B cell (primary cell): ENCODE results near the gene TMEM163. TPM values are rescaled to one million over a fixed set of nuclear protein-coding genes. Genes with fewer than 3 reads are reported as not detected.

Source experiments
- ATAC-seq: fragments of 200-7000 bp; cut with Tn5 transposase; one replicate; pipeline ENCODE4 v1.10.0; 2021; ENCODE audit warnings: low read depth, mild to moderate bottlenecking, moderate number of reproducible peaks, moderate library complexity
- CTCF ChIA-PET: fragments of 350-600 bp; sonication (Branson Sonifier 250); formaldehyde crosslinking; loops from one replicate; lab custom pipeline; 2021; ENCODE audit warnings: antibody characterized with exemption, inconsistent platforms; lab: Charles Lee
- POLR2A ChIA-PET: fragments of 350-600 bp; sonication (Branson Sonifier 250); formaldehyde crosslinking; loops from one replicate; lab custom pipeline; 2021; ENCODE audit warnings: antibody characterized with exemption; lab: Charles Lee
- DNase-seq: peaks from one replicate; pipeline ENCODE4 v3.0.0; 2013
- H2AFZ ChIP-seq: 2 replicates; pipeline ENCODE4 v1.6.1; 2012; ENCODE audit warnings: mild to moderate bottlenecking, low read depth, low read length; ENCODE audit not compliant: insufficient read depth, poor library complexity, severe bottlenecking
- H3K27ac ChIP-seq, 2 donors: 1 replicate in 1 of 2; 2 replicates in 1 of 2; pipeline ENCODE4 v1.5.1; 2012 to 2013; ENCODE audit warnings: low read length in 2 of 2, mild to moderate bottlenecking in 2 of 2, moderate library complexity in 1 of 2
- H3K27me3 ChIP-seq, 4 experiments: fragments of 200-600 bp in 1 of 4; sonication (generic) in 1 of 4; replicated peaks in 1 of 4; 1 replicate in 2 of 4; 2 replicates in 2 of 4; pipeline versions ENCODE4 v1.6.1 to v1.7.0; 2013 to 2016; ENCODE audit warnings: low read length in 3 of 4, mild to moderate bottlenecking in 2 of 4, mixed read lengths in 1 of 4, moderate library complexity in 1 of 4; ENCODE audit not compliant: insufficient read depth in 4 of 4, control insufficient read depth in 3 of 4; ENCODE audit errors: control extremely low read depth in 1 of 4
- H3K36me3 ChIP-seq, 2 experiments: replicated peaks in 1 of 2; 1 replicate in 1 of 2; 2 replicates in 1 of 2; pipeline versions ENCODE4 v1.6.1 to v1.7.1; 2013; ENCODE audit warnings: low read length in 1 of 2; ENCODE audit not compliant: insufficient read depth in 2 of 2, control insufficient read depth in 1 of 2; ENCODE audit errors: control extremely low read depth in 1 of 2, extremely low read depth in 1 of 2
- H3K4me1 ChIP-seq, 2 donors: fragments of 200-600 bp in 1 of 2; sonication (generic) in 1 of 2; 1 replicate in 1 of 2; 2 replicates in 1 of 2; pipeline versions ENCODE4 v1.5.1 to v1.6.1; 2013 to 2017; ENCODE audit warnings: low read length in 2 of 2; ENCODE audit not compliant: control insufficient read depth in 2 of 2, insufficient read depth in 2 of 2
- H3K4me2 ChIP-seq: replicated peaks from 2 replicates; pipeline ENCODE3; 2012; ENCODE audit warnings: mild to moderate bottlenecking, low read depth, low read length; ENCODE audit not compliant: poor library complexity, severe bottlenecking
- H3K4me3 ChIP-seq, 5 experiments: fragments of 200-600 bp in 1 of 5; sonication (generic) in 1 of 5; 1 replicate in 3 of 5; 2 replicates in 2 of 5; pipeline versions ENCODE4 v1.5.1 to v1.7.0; 2011 to 2016; ENCODE audit warnings: low read length in 4 of 5, mild to moderate bottlenecking in 4 of 5, low read depth in 2 of 5, control low read depth in 1 of 5, moderate library complexity in 1 of 5; ENCODE audit not compliant: insufficient read depth in 1 of 5; ENCODE audit errors: control extremely low read depth in 1 of 5, extremely low read depth in 1 of 5
- H3K79me2 ChIP-seq: fragments of 200-600 bp; sonication (generic); one replicate; pipeline ENCODE4 v1.6.0; 2016; ENCODE audit warnings: low read length; ENCODE audit not compliant: control insufficient read depth, insufficient read depth
- H3K9ac ChIP-seq: fragments of 200-600 bp; sonication (generic); 2 replicates; pipeline ENCODE4 v1.6.1; 2017; ENCODE audit warnings: mild to moderate bottlenecking, low read length, moderate library complexity
- H3K9me3 ChIP-seq, 3 donors: one replicate each; pipeline versions ENCODE4 v1.6.1 to v1.7.1; 2013; ENCODE audit warnings: low read length in 2 of 3; ENCODE audit not compliant: control insufficient read depth in 2 of 3, insufficient read depth in 1 of 3; ENCODE audit errors: control extremely low read depth in 1 of 3
- H4K20me1 ChIP-seq: 2 replicates; pipeline ENCODE4 v1.6.0; 2012; ENCODE audit warnings: mild to moderate bottlenecking, low read length; ENCODE audit not compliant: insufficient read depth, control insufficient read depth, poor library complexity, severe bottlenecking
- H3K27ac Mint-ChIP-seq: one replicate; pipeline ENCODE4 v1.8.0; 2021; ENCODE audit warnings: mixed read lengths
- H3K27me3 Mint-ChIP-seq: one replicate; pipeline ENCODE4 v1.8.0; 2021; ENCODE audit warnings: mixed read lengths
- H3K4me1 Mint-ChIP-seq: one replicate; pipeline ENCODE4 v1.8.0; 2021; ENCODE audit warnings: mixed read lengths
- H3K4me3 Mint-ChIP-seq: one replicate; pipeline ENCODE4 v1.8.0; 2021; ENCODE audit warnings: mixed read lengths
- H3K9me3 Mint-ChIP-seq: one replicate; pipeline ENCODE4 v1.8.0; 2022; ENCODE audit warnings: mixed read lengths; ENCODE audit not compliant: insufficient read depth
- CTCF ChIP-seq: fragments of 200-600 bp; IDR thresholded peaks from one replicate; pipeline ENCODE4 v1.8.0; 2022; ENCODE audit warnings: antibody characterized with exemption, mild to moderate bottlenecking
- EZH2 ChIP-seq: IDR thresholded peaks from 2 replicates; pipeline ENCODE4 v1.6.1; 2012; ENCODE audit warnings: borderline replicate concordance, low read depth, mild to moderate bottlenecking, moderate library complexity, low read length; ENCODE audit not compliant: insufficient read depth, poor library complexity, severe bottlenecking
- WGBS: methylation state at CpG from one replicate; pipeline ENCODE4 v1.1.5; 2013; ENCODE audit warnings: missing lambda C conversion rate; ENCODE audit not compliant: insufficient coverage; 5-methylcytosine and 5-hydroxymethylcytosine counted together
- intact Hi-C: fragments of 100-400 bp; cut with micrococcal nuclease; formaldehyde crosslinking; loops from one replicate; pipeline ENCODE4 v1.10.0; 2022
- polyA plus RNA-seq: library from polyadenylated mRNA; depleted of rRNA; stranded (reverse); fragments of >200 nt; gene quantifications from 2 replicates; pipeline ENCODE4 v1.2.3, GENCODE V29; 2012
- total RNA-seq, 2 donors: library from RNA; stranded (reverse); fragments of 120-200 nt in 1 of 2; gene quantifications; 1 replicate in 1 of 2; 2 replicates in 1 of 2; pipeline versions ENCODE4 v1.2.3 to v1.2.4, GENCODE V29; 2013 to 2022

Gene TMEM163
- total and polyA plus RNA-seq, 2 donors (not counting 1 experiment from before 2014, with no cell fraction given), result 2.6 to 5.6 TPM

GRCh38 chr2:134429886-134430285 lies 288.9 kb downstream of the TMEM163 start:
- intact Hi-C loops, result no loop called here
- Mint-ChIP-seq H3K9me3 (no peaks in the 10 kb centered on the region), H3K4me3 (no peak overlapping the region), H3K27me3 (no peaks in the 10 kb centered on the region), H3K4me1 (no peaks in the 10 kb centered on the region), H3K27ac (no peak overlapping the region)
- no peak for ATAC-seq
- Histone ChIP-seq H3K79me2 (peaks cover 35% of the 10 kb centered on the region), H3K4me1 (no peaks in the 10 kb centered on the region), H3K4me3 (no peak overlapping the region), H2AFZ (no peak overlapping the region), H4K20me1 (peaks cover 30% of the 10 kb centered on the region), H3K4me2 (no peak overlapping the region), H3K27ac (no peak overlapping the region), H3K9me3 (no peaks in the 10 kb centered on the region), H3K27me3 (no peaks in the 10 kb centered on the region), H3K9ac (no peak overlapping the region), H3K36me3 (peaks cover 12 to 96% of the 10 kb centered on the region in 2 experiments)
- ChIA-PET POLR2A (no interaction called here), CTCF (interaction anchor here (2.7 kb wide), 1 partner anchor 22 kb away, joined by 9 read pairs; no protein-coding TSS in a partner anchor)
- 94% methylated on average over 4 of the region's 4 CpGs for WGBS
- TF ChIP-seq EZH2 (no peak), CTCF (no peak)
- DNase-seq, result no peak

DNA sequence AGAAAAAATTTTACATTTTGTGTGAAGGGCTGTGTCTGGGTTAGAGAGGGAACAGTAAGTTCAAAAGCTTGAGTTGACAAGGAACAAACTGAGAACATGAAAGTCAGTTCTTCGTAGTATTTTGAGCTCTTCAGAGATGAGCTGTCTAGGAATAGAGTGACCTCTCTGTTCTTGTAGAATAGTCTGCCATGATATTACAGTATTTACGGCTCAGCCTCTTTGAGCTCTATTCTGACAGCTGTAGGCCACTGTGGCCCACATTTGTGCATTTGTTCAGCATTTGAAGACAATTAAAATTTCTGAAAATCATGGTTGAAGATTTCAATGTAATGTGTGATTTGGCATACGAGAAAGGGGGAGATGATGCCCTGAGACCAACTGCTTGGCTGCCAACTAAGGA lies 292.1 kb downstream of the TMEM163 start:
- H3K4me1 Mint-ChIP-seq, result no peaks in the 10 kb centered on the region
- no peak overlapping the region for H3K27ac Mint-ChIP-seq
- DNase-seq (no peak), ATAC-seq (no peak)
- no peaks in the 10 kb centered on the region for H3K27me3 ChIP-seq
- H3K9me3 ChIP-seq, result no peaks in the 10 kb centered on the region
- POLR2A ChIA-PET, result no interaction called here
- intact Hi-C loops, result no loop called here
- H3K27me3 Mint-ChIP-seq, result no peaks in the 10 kb centered on the region
- H3K4me1 ChIP-seq, result no peaks in the 10 kb centered on the region
- H3K27ac ChIP-seq, result no peak overlapping the region
- H3K4me3 ChIP-seq, result no peak overlapping the region
- CTCF ChIA-PET, result interaction anchor here (0.7 to 1.6 kb wide), 4 partner anchors 9 to 542 kb away, joined by 3 to 8 read pairs (median 5); no protein-coding TSS in a partner anchor
- peaks cover 32% of the 10 kb centered on the region for H4K20me1 ChIP-seq
- H3K9me3 Mint-ChIP-seq, result no peaks in the 10 kb centered on the region
- H3K9ac ChIP-seq, result no peak overlapping the region
- H3K4me3 Mint-ChIP-seq, result no peak overlapping the region
- peaks cover 12 to 96% of the 10 kb centered on the region in 2 experiments for H3K36me3 ChIP-seq
- no peak overlapping the region for H3K4me2 ChIP-seq
- H2AFZ ChIP-seq, result no peak overlapping the region
- 90% methylated on average over 3 of the region's 3 CpGs for WGBS
- H3K79me2 ChIP-seq, result peaks cover 46% of the 10 kb centered on the region
- TF ChIP-seq EZH2 (no peak), CTCF (no peak)
